Measurements from ENCODE around the gene TXNDC9.
A peak's percentile ranks its signal among the peaks of the same experiment; 100 is the strongest.
"Not testable (repeated sequence)": the region's sequence is repeated elsewhere in the genome, so short reads cannot be mapped to it uniquely, and the experiment has no call there.

Gene TXNDC9, protein sequence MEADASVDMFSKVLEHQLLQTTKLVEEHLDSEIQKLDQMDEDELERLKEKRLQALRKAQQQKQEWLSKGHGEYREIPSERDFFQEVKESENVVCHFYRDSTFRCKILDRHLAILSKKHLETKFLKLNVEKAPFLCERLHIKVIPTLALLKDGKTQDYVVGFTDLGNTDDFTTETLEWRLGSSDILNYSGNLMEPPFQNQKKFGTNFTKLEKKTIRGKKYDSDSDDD
- total RNA-seq: 12.7 to 58.4 (median 41.1) reads per million in 3 experiments

DNA sequence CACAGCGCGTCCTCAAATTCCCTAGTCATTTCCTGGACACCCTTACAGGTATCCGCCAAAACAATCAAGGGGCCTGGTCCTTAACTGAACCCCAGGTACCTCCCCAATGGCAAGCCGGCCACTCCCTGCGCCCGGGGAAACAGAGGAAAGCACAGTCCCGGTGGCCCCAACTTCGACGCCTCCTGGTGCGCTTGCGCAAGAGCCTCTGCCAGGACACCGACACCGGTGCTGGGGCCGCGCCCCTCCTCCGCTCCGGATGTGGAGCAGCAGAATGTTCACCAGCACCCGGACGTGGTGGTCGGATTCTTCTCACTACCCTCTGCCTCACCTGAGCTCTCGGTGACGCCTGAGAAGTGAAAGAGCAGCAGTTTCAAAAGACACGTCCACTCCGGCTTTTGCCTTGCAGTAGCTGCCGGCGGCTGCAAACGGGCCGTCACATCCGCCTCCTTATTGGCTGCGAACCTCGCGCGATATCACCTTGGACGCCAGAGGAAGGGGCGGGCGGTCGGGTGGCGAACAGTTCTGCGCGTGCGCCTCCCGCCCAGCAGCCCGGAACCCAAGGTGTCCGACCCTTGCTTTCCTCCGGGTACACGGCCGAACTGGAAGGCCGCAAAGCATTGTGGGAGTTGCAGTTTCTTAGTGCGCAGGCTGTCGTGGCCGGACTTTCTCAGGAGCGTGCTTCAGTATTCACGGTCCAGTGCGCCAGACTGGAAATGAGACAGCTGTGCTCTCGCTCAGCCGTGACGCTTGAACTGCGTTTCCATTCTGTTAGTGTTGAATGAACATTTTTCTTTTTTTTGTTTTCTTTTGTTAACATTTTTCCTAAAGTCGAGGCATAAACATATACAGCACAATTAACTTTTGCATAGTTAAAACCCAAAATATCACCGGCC lies at the start of gene TXNDC9:
Gene TXNDC9 (minus strand): TSS at position 423 of the 893 bp plus-strand sequence. CDS start 3,123 bp downstream, outside the sequence.
- DNase-seq: peak; percentile 98

DNA sequence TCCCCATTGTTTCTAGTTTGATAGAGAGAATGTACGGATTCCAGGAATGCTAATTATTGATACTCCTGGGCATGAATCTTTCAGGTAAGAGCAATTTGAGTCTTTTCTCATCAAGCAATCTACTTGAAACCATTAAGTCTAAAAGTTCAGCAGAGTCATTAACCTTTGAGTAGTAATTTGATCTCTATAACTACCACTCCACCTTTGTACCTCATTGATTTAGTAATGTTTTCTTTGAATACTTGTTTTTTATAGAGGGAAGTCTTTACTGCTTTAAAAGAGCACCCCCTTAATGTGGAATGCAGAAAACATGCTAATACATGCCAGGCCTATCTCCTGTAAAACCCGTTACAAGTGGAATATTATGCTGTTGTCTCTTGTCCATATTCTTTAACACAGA lies 46.0 kb upstream of the TXNDC9 start:
- DNase-seq: no peak

DNA sequence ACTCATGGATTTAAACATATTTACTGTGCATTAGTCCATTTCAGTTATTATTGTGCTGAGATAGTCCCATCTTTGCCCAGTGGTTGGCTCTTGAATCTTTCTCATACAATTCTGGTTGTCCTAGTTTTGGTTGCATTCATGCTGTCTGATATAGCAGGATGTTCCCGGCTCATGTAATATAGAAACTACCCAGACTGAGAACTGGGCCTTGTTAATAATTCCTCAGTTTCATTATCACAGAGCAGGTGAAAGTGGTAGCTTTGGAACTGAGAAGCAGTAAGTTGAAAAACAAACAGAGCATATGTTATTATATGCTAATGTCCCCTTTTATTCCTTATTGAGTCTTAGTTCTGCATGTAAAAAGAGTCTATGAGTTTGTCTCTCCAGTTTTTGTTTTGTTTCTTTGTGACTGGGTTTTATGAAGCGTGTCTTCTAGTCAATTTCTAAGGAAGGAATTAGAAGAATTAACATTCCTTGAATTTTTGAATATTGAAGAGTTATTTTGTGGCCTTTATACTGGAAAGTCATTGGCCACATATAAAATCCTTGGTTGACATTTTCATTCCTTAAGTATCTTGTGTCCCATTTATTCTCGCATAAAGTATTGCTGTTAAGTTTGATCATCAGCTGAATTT lies 44.4 kb upstream of the TXNDC9 start:
- DNase-seq: no peak

DNA sequence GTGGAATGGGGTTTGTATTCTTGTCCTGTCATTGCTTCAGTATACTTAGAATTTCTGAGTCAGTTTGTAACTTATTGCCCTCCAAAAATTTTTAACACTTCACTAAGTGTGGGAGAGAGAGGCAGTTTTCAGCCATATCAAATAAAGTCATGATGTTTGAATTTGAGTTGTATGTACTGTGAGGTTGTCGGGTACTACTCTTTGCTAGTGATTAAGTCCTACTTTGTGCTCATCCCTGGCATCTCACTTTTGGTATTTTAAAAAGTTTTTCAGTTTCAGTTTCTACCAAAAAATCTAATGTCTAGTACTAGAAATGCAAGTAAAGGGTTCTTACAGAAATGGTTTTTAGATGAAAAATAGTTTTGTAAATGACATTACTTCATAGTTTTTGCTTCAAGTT lies 41.7 kb upstream of the TXNDC9 start:
- DNase-seq: no peak

DNA sequence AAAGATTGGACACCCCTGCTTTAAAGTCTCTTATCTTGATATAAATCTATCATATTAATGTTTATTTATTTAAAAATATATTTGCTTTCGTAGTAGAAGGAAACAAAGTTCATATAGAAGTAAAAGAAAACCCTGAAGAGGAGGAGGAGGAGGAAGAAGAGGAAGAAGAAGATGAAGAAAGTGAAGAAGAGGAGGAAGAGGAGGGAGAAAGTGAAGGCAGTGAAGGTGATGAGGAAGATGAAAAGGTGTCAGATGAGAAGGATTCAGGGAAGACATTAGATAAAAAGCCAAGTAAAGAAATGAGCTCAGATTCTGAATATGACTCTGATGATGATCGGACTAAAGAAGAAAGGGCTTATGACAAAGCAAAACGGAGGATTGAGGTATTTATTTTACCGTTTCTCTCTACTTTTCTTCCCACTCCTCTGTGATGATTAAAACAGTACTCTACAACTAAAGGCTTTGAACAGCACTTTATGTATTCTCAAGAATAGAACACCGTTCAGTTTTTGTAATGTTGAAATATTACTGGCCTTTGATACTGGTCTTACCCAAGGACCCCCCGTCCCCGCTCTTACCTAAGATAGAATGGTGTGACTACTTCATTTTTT lies 40.2 kb upstream of the TXNDC9 start:
- DNase-seq: no peak

DNA sequence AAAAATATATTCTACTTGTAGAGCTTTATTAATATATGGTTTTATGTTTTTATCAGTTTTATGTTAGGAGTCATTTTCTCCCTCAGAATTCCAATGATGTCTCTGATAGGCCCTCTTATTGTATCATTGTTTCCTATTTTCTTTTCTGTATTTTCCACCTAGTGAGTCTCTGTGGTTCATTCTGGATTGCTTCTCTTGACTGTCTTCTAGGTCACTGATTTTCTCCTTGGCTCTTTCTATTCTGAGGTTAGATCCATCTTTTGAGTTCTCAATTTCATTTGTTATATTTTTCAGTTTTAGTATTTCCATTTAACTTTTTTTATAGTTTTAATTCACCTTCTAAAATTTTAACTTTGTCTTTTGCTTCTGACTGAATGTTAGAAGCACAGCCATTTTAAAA lies 38.6 kb upstream of the TXNDC9 start:
- DNase-seq: no peak

DNA sequence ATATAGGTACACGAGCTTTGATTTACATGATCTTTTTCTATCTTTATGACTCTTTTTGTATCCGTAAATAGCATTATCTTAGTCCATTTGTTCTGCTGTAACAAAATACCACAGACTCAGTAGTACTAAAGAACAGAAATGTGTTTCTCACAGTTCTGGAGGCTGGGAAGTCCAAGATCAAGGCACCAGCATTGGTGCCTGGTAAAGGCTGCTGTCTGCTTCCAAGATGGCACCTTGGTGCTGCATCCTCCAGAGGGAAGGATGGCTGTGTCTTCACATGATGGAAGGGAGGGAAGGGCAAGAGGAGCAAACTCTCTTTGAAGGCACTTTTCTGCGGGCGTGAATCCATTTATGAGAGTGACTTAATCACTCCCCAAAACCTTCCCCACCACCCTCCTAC lies 37.0 kb upstream of the TXNDC9 start:
- no peak for DNase-seq

DNA sequence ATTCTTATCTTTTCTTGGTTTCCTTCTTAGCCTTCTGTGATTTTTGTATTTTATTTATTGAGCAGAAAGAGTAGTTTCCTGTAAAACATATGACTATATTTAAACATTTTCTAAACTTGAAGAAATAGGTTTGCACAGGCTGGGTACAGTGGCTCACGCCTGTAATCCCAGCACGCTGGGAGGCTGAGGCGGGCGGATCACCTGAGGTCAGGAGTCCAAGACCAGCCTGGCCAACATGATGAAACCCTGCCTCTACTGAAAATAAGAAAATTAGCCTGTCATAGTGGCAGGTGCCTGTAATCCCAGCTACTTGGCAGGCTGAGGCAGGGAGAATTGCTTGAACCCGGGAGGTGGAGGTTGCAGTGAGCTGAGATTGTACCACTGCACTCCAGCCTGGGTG lies 32.7 kb upstream of the TXNDC9 start:
- not testable (repeated sequence) for DNase-seq

DNA sequence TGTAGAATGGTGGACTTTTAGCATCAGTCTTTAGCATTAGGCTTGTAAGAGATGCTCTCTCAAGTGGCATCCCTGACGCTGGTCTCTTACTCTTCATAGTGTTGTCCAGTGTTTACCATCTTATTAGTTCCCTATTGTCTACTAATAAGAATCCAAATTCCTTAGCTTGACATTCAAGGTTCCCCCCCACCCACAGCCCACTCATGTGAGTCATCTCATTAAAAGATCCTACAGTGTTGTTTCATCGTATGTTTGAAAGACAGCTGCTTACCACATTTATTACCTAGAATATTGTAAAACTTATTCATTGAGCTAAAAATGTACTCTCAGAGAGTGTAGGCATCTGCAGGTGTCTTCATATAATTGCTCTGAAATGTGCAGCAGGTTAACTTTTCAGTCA lies 29.5 kb upstream of the TXNDC9 start:
- no peak for DNase-seq

DNA sequence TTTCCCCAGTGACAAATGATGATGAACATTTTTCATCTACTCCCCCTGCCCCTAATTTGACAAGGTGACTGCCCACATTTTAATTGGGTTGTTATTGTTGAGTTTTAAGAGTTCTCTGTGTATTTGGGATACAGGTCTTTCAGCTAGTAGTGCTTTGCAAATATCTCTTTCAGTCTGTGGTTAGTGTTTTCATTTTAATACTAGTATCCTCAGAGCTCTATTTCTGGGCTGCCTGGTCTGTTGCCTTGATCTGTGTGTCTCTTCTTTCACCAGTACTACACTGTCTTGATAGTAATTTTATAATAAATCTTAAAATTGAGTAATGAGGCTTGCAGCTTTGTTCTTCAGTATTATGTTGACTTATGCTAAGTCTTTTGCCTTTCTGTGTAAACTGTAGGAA lies 20.7 kb upstream of the TXNDC9 start:
- no peak for DNase-seq

DNA sequence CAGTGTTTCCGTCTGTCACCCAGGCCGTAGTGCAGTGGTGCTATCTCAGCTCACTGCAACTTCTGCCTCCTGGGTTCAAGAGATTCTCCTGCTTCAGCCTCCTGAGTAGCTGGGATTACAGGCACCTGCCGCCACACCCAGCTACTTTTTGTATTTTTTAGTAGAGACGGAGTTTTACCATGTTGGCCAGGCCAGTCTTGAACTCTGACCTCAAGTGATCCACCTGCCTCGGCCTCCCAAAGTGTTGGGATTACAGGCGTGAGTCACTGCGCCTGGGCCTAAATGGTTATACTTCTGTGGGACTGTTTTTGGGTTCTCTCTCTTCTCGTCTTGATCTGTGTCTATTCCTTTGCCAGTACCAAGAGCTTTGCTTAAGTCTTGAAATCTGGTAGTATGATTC lies 18.7 kb upstream of the TXNDC9 start:
- not testable (repeated sequence) for DNase-seq

DNA sequence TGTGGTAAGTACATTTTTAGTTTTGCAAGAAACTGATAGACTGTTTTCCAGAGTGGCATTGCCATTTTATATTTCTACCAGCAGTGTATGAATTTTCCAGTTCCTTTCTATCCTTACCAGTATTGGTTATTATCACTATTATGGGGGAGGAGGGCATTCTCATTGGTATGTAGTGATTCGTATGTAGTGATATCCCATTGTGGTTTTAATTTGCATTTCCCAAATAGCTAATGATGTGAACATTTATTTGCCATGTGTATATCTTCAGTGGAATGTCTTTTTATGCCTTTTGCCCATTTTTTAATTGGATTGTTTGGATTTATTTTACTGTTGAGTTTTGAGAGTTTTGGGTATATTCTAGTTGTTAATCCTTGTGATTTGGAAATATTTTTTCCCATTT lies 17.9 kb upstream of the TXNDC9 start:
- no peak for DNase-seq

DNA sequence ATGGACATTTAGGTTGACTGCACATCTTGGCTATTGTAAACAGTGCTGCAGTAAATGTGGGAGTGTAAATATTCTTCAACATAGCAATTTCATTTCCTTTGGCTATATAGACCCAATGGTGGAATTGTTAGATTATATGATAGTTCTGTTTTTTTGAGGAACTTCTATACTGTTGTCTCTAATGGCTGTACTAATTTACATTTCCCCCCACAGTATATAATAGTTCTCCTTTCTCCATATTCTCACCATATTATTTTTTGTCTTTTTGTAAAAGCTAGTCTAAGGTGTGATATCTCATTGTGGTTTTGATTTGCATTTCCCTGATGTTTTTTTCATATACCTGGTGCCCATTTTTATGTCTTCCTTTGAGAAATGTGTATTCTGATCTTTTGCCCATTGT lies 14.1 kb upstream of the TXNDC9 start:
- no peak for DNase-seq

DNA sequence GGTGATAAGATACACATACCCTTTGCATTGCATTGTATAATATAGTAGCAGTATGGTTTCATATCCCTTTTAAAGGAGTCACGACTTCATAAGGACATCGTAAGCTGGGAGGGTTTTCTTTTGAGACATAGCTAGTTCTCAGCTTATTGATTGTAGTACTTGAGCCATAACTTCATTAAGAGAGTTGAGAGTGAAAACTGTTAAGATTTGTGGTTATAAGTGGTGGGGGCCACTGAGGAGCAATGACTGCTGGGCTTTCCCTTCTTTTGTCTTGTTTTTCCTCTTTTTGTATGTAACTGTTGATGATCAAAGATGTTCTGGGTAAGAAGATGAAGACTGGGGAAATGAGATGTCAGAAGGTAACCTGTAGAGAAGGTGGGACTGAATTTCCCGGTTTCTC lies 12.0 kb upstream of the TXNDC9 start:
- no peak for DNase-seq

DNA sequence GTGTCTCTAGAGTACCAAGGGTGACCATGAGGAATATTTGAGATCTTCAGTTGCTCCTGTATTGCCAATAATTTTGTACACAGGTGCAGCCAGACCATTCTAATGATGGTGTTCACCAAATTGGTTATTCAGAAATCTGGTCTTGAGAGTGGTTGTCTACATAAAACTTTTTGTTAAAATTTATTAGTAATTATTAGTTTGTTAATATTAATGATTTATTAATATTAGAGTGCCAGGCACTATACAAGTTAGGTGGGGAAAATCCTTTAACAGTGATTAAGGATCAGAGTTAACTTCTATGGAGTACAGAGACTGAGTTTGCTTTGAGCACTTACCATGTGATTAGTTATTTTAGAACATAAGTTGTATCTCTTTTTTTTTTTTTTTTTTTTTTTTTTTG lies 10.1 kb upstream of the TXNDC9 start:
- DNase-seq: no peak

DNA sequence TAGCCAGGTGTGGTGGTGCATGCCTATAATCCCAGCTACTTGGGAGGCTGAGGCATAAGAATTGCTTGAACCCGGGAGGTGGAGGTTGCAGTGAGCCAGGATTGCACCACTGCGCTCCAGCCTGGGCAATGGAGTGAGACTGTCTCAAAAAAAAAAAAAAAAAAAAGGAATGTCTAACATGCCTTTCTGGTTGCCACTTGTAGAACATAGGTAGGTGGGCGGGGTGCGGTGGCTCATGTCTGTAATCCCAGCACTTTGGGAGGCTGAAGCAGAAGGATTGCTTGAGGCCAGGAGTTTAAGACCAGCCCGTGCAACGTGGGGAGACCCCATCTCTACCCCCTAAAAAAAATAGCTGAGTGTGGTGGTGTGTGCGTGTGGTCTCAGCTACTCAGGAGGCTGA lies 9.3 kb upstream of the TXNDC9 start:
- DNase-seq: not testable (repeated sequence)

DNA sequence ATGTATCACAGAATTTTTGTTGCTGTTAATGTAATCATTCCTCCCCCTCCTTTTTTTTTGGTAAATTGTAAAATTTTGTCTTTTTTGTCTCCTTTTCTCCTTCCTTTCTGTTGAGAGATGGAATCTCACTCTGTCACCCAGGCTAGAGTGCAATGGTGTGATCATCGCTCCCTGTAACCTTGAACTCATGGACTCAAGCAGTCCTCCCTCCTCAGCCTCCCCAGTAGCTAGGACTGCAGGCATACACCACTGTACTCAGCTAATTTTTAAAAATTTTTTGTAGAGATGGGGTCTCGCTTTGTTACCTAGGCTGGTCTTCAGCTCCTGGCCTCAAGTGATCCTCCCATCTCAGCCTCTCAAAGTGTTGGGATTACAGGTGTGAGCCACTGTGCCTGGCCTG lies 6.4 kb upstream of the TXNDC9 start:
- DNase-seq: no peak

DNA sequence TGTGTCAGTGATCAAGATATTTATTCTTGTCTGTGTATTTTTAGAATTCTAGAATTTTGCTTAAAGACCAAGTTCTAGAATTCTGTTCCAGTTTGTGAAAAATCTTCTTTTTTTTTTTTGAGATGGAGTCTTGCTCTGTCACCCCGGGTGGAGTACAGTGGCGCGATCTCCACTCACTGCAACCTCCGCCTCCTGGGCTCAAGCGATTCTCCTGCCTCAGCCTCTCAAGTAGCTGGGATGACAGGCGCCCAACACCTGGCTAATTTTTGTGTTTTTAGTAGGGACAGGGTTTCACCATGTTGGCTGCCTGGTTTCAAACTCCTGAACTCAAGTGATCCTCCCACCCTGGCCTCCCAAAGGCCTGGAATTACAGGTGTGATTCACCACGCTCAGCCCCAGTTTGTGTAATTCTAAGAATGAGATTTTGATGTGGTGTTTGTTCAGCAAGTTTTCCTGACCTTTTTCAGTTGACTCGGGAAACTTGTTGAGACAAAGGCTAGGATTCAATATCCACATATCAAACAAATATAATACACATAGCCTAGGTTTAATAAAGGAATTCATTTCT lies 4.6 kb upstream of the TXNDC9 start:
- no peak for DNase-seq

DNA sequence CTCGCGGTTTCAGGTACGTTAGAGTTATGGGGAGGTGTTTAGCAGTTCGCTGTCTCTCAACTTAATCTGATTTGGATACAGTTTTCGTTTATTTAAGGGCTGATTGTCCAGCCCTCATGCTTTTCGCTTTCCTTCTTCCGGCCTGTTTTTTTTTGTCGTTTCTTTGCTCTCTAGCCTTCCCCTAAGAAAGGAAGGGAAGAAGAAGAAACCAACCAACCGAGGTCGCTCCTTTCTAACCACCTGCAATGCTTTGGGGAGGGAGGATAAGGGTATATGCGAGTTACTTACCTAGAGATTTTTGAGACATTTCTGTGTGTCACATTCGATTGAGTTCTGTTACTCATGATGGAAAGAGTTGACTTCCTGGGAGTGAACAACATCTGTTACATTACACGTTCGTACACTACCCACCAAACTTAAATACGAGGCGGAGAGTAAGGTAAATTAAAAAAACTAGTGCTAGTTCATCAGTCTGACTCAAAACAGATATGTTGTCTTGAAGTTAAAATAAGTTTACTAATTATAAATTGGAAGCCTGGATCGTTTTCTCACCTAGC lies 2.0 kb upstream of the TXNDC9 start:
- DNase-seq: peak; percentile 15

DNA sequence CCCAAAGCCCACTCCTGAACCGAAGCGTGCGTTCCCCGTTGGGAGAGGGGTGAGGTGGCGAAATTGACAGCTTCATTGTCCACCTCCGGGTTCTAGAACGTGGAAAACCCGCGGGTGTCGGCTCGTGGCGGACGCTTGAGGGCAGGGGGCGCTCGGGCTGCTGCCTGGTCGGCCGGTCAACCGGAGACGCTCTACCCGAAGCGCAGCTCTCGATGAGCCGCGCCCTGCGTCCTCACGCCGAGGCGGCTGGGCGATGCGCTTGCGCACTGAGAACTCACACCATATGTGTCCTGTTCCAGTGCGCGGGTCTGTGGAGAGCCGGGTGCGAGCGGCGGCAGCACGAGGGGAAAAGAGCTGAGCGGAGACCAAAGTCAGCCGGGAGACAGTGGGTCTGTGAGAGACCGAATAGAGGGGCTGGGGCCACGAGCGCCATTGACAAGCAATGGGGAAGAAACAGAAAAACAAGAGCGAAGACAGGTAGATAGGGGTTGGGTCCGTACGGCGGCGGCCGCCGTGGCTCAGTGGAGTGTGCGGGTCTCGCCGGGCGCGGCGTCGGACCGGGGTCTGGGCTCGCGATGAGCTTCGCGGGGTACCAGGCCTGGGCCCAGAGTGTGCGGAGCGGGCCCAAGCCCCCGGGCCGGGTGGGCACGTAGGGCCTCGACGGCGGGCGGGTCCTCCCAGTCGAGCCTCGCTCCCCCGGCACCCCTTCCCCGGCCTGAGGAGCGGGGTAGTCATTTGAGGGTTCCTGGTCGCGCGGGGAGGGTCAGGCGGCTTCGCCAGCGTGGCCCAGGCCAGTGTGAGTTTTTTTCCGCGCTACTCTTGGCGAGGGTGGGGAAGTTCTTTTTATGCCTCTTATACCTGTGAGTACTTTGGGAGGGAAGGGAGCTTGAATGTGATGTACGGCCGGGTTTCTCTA lies 1.2 kb upstream of the TXNDC9 start, which contains the start of gene EIF5B:
Gene EIF5B (plus strand): TSS at position 277 of the 916 bp plus-strand sequence. CDS start 166 bp downstream, at position 443.
- peak; percentile 85 for DNase-seq

DNA sequence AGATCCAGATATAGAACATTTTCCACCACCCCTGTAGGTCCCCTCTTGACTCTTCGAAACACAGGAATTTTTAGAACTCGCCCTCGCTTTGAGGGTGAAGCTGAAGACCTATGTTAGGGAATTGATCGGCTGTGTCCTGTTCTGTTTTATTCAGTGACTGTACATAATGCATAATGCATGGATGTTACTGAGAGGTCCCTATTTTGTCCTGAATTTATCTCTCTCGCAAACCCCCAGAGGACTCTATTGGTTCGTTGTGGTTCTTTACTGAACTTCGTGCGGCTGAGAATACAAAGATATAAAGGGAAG lies 625 bp upstream of the TXNDC9 start:
- no peak for DNase-seq

DNA sequence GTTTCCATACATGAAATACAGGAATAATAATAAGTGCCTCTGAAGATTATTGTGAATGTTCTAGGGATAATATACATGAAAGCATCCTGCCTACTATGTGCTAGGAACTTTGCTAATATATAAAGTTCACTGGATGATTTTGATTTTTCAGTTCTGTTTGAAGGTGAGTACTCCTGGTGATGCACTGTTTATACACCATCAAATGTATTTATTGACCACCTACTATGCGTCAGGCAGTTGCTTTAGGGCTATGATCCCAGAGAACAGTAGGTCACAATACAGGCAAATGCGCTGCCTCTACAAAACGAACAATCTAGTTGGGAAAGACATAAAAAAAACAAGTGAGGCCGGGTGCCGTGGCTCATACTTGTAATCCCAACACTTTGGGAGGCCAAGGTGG lies 10.7 kb downstream of the TXNDC9 start:
- no peak for DNase-seq

All from central memory CD4-positive, alpha-beta T cell (primary cell).